GM08714 (cell line): ENCODE results near the gene ABCC3.
A peak's percentile ranks its signal among the peaks of the same experiment; 100 is the strongest.
"Not testable (repeated sequence)": the region's sequence is repeated elsewhere in the genome, so short reads cannot be mapped to it uniquely, and the experiment has no call there.

ENCODE experiments used
- H3K4me3 ChIP-seq: fragments of 200-500 bp; sonication (Bioruptor generic); 2 replicates; pipeline ENCODE4 v1.5.1; 2014; ENCODE audit warnings: mild to moderate bottlenecking, low read length, inconsistent platforms
- ZNF274 ChIP-seq: IDR thresholded peaks from 2 replicates; pipeline ENCODE4 v1.6.1; 2012; ENCODE audit warnings: mild to moderate bottlenecking, low read depth, low read length

Gene ABCC3

GRCh38 chr17:50710650-50711049, 76.0 kb downstream of the ABCC3 start:
- TF ChIP-seq ZNF274, result no peak

GRCh38 chr17:50712641-50713040, 78.0 kb downstream of the ABCC3 start:
- no peak for TF ChIP-seq ZNF274
- H3K4me3 ChIP-seq, result no peak overlapping the region

More at GRCh38 chr17:50710650-50711049, 76.0 kb downstream of the ABCC3 start:
- no peak overlapping the region for H3K4me3 ChIP-seq

- TF ChIP-seq ZNF274, result no peak
- H3K4me3 ChIP-seq, result no peak overlapping the region
Measured at GRCh38 chr17:50715471-50715870, 80.8 kb downstream of the ABCC3 start.

- no peak for TF ChIP-seq ZNF274
- H3K4me3 ChIP-seq, result peak within 1 kb of the TSS; percentile 100
Measured at GRCh38 chr17:50719144-50719923, 84.7 kb downstream of the ABCC3 start, which contains the start of gene LUC7L3. LUC7L3 (plus strand) TSS chr17:50719603; CDS start chr17:50719733, 130 bp downstream.

- TF ChIP-seq ZNF274, result no peak
- H3K4me3 ChIP-seq, result peak overlapping the region; percentile 100
Measured at GRCh38 chr17:50719924-50720794, 85.5 kb downstream of the ABCC3 start.

- H3K4me3 ChIP-seq, result peak overlapping the region; percentile 100; the same call in 1 of the 2 replicates
- no peak for TF ChIP-seq ZNF274
Measured at GRCh38 chr17:50721194-50722010, 86.7 kb downstream of the ABCC3 start.

- H3K4me3 ChIP-seq, result no peak overlapping the region; the same call in 1 of the 2 replicates
- no peak for TF ChIP-seq ZNF274
Measured at GRCh38 chr17:50722746-50723145, 88.1 kb downstream of the ABCC3 start.

GRCh38 chr17:50724622-50725021, 89.9 kb downstream of the ABCC3 start:
- not testable (repeated sequence) for H3K4me3 ChIP-seq

- no peak overlapping the region for H3K4me3 ChIP-seq
- no peak for TF ChIP-seq ZNF274
Measured at GRCh38 chr17:50725769-50726655, 91.3 kb downstream of the ABCC3 start.

- H3K4me3 ChIP-seq, result no peak overlapping the region
- TF ChIP-seq ZNF274, result no peak
Measured at GRCh38 chr17:50728112-50728429, 93.4 kb downstream of the ABCC3 start.

GRCh38 chr17:50728881-50729765, 94.4 kb downstream of the ABCC3 start:
- H3K4me3 ChIP-seq, result no peak overlapping the region
- TF ChIP-seq ZNF274, result no peak
